GM12878 (cell line): Measurements from ENCODE around the gene ISLR. TPM values are rescaled to one million over a fixed set of nuclear protein-coding genes. Genes with fewer than 3 reads are reported as not detected.

Experiments
- ATAC-seq: fragments of 200-7000 bp; cut with Tn5 transposase; 3 replicates; pipeline ENCODE4 v1.9.1; 2020; ENCODE audit warnings: mild to moderate bottlenecking, moderate library complexity
- Bru-seq: library from RNA; stranded (reverse); fragments of 400-500 nt; gene quantifications from one replicate; lab custom pipeline; 2021; lab: Mats Ljungman, UMichigan
- BruChase-seq, 2 experiments: library from RNA; stranded (reverse); fragments of 400-500 nt; gene quantifications; one replicate each; lab custom pipeline; 2021; lab: Mats Ljungman, UMichigan
- BruUV-seq: library from RNA; stranded (reverse); fragments of 400-500 nt; replicated peaks from 2 replicates; lab custom pipeline; 2021; lab: Mats Ljungman, UMichigan
- CTCF ChIA-PET: fragments of 300-600 bp; sonication (Branson Sonifier 250); formaldehyde crosslinking; extraction: SDS; loops from one replicate; lab custom pipeline; 2021; ENCODE audit warnings: inconsistent platforms; lab: Yijun Ruan, JAX
- POLR2A ChIA-PET: fragments of 350-600 bp; formaldehyde crosslinking; extraction: SDS; loops from one replicate; lab custom pipeline; 2021; ENCODE audit warnings: inconsistent platforms; lab: Charles Lee
- RAD21 ChIA-PET: fragments of 300-600 bp; sonication (Branson Sonifier 250); formaldehyde crosslinking; loops from one replicate; lab custom pipeline; 2023; ENCODE audit warnings: antibody characterized with exemption; ENCODE audit not compliant: unreplicated experiment; lab: Charles Lee
- SMC1A ChIA-PET: fragments of 300-600 bp; sonication (Branson Sonifier 250); formaldehyde crosslinking; loops from one replicate; lab custom pipeline; 2023; ENCODE audit not compliant: unreplicated experiment, uncharacterized antibody; lab: Charles Lee
- DNase-seq: peaks from one replicate; pipeline ENCODE4 v3.0.0-alpha.2; 2011; ENCODE audit warnings: low read depth, low spot score
- FAIRE-seq: peaks from 3 replicates; lab custom pipeline; 2011; peaks lifted over from hg19 to GRCh38; lab: Jason Lieb, UNC
- H2AFZ ChIP-seq: 2 replicates; pipeline ENCODE4 v1.6.0; 2011; ENCODE audit warnings: low read depth, low read length, control low read depth; ENCODE audit not compliant: control insufficient read depth
- H3K27ac ChIP-seq: 2 replicates; pipeline ENCODE4 v1.5.1; 2011; ENCODE audit warnings: control low read depth; ENCODE audit not compliant: control insufficient read depth, insufficient read depth
- H3K27me3 ChIP-seq, 2 experiments: replicated peaks in 1 of 2; 2 replicates each; pipeline versions ENCODE4 v1.6.0 to v1.6.1; 2011; ENCODE audit warnings: low read length in 1 of 2; ENCODE audit not compliant: control insufficient read depth in 2 of 2, insufficient read depth in 2 of 2
- H3K36me3 ChIP-seq, 2 experiments: 2 replicates each; pipeline ENCODE4 v1.5.1; 2011; ENCODE audit warnings: low read length in 1 of 2; ENCODE audit not compliant: control insufficient read depth in 2 of 2, insufficient read depth in 2 of 2
- H3K4me1 ChIP-seq: 2 replicates; pipeline ENCODE4 v1.6.1; 2011; ENCODE audit warnings: mild to moderate bottlenecking, low read length, moderate library complexity, mixed read lengths; ENCODE audit not compliant: control insufficient read depth, insufficient read depth
- H3K4me2 ChIP-seq: 2 replicates; pipeline ENCODE4 v1.6.0; 2011; ENCODE audit warnings: control low read depth; ENCODE audit not compliant: control insufficient read depth, insufficient read depth
- H3K4me3 ChIP-seq: fragments of 200-600 bp; sonication (generic); 2 replicates; pipeline ENCODE4 v1.5.1; 2016
- H3K79me2 ChIP-seq: 2 replicates; pipeline ENCODE4 v1.6.0; 2011; ENCODE audit warnings: low read length; ENCODE audit not compliant: control insufficient read depth, insufficient read depth
- H3K9ac ChIP-seq: 2 replicates; pipeline ENCODE4 v1.8.0; 2011; ENCODE audit warnings: low read length, control low read depth, mixed read lengths; ENCODE audit not compliant: control insufficient read depth, insufficient read depth
- H3K9me3 ChIP-seq: replicated peaks from 3 replicates; pipeline ENCODE4 v1.5.1; 2011; ENCODE audit warnings: mild to moderate bottlenecking, low read length; ENCODE audit not compliant: control insufficient read depth, insufficient read depth
- H4K20me1 ChIP-seq: 2 replicates; pipeline ENCODE4 v1.6.0; 2011; ENCODE audit not compliant: control insufficient read depth, insufficient read depth
- EZH2 ChIP-seq: IDR thresholded peaks from 2 replicates; pipeline ENCODE4 v1.6.1; 2012; ENCODE audit warnings: low read depth, mild to moderate bottlenecking, control low read depth, inconsistent platforms, low read length, borderline replicate concordance; ENCODE audit not compliant: control insufficient read depth
- HDAC2 ChIP-seq: fragments of 200-600 bp; sonication (generic); IDR thresholded peaks from 2 replicates; pipeline ENCODE4 v1.6.1; 2017
- HDAC6 ChIP-seq: fragments of 200-600 bp; sonication (generic); IDR thresholded peaks from one replicate; pipeline ENCODE4 v1.8.0; 2017; ENCODE audit warnings: antibody characterized with exemption; ENCODE audit not compliant: unreplicated experiment
- MEF2A ChIP-seq: IDR thresholded peaks from 2 replicates; pipeline ENCODE4 v1.6.1; 2011; ENCODE audit warnings: low read depth, mild to moderate bottlenecking, low read length, moderate library complexity; ENCODE audit not compliant: insufficient read depth
- MXI1 ChIP-seq: fragments of 150-350 bp; IDR thresholded peaks from 2 replicates; pipeline ENCODE4 v1.6.1; 2011; ENCODE audit warnings: low read depth, mild to moderate bottlenecking, inconsistent platforms, low read length, improper control_type of control experiment
- NRF1 ChIP-seq: conservative IDR thresholded peaks from 2 replicates; pipeline ENCODE4 v1.6.1; 2011; ENCODE audit warnings: mild to moderate bottlenecking, low read depth, low read length, improper control_type of control experiment
- ZNF217 ChIP-seq: fragments of 450-650 bp; IDR thresholded peaks from 2 replicates; pipeline ENCODE4 v1.6.1; 2017; ENCODE audit warnings: antibody characterized with exemption, mild to moderate bottlenecking
- ZNF592 ChIP-seq: fragments of 450-650 bp; IDR thresholded peaks from 2 replicates; pipeline ENCODE4 v1.6.1; 2017; ENCODE audit warnings: mild to moderate bottlenecking, moderate library complexity
- WGBS: methylation state at CpG from one replicate; pipeline ENCODE4 v1.1.6; 2016; ENCODE audit warnings: low lambda C conversion rate; ENCODE audit not compliant: insufficient replicate concordance, insufficient coverage; ENCODE audit errors: missing lambda C conversion rate; 5-methylcytosine and 5-hydroxymethylcytosine counted together
- in situ Hi-C: fragments of 300-500 bp; cut with MboI; formaldehyde crosslinking; loops from 9 replicates; pipeline ENCODE4 v1.14.3; 2018; ENCODE audit warnings: mixed read lengths
- intact Hi-C: fragments of 100-400 bp; cut with micrococcal nuclease; formaldehyde crosslinking; loops from one replicate; pipeline ENCODE4 v1.14.2; 2022; ENCODE audit not compliant: unreplicated experiment
- long read RNA-seq, 2 experiments: library from polyadenylated mRNA; unstranded; transcript quantifications; one replicate each; pipeline ENCODE4 v2.0.0, GENCODE V29; 2019 to 2020
- polyA minus RNA-seq, 3 experiments: library from RNA; depleted of rRNA, polyadenylated mRNA; stranded (reverse); fragments of >200 nt; gene quantifications; 2 replicates each; pipeline ENCODE4 v1.2.3, GENCODE V29; 2011
- polyA plus RNA-seq, 11 experiments: library from polyadenylated mRNA; depleted of rRNA in 4 of 11; unstranded in 6 of 11; stranded (reverse) in 5 of 11; fragments of >200 nt; fragmentation: Nextera tagmentation in 4 of 11; fragmentation: Illumina TruSeq in 1 of 11; extraction: Ambion mirVana in 4 of 11; extraction: Trizol in 1 of 11; gene quantifications; 1 replicate in 1 of 11; 2 replicates in 10 of 11; pipeline versions ENCODE4 v1.2.1 to v1.2.3, GENCODE V29; 2011 to 2016; ENCODE audit warnings: inconsistent platforms in 2 of 11, missing spikeins in 2 of 11, low read depth in 1 of 11
- total RNA-seq, 4 experiments: library from RNA; depleted of rRNA in 3 of 4; stranded (reverse); fragments of >200 nt in 3 of 4; fragmentation: Illumina TruSeq in 1 of 4; extraction: Trizol in 1 of 4; gene quantifications; 2 replicates each; pipeline versions ENCODE4 v1.2.1 to v1.2.3, GENCODE V29; 2013 to 2021

Gene ISLR
- total RNA-seq (2013; cell fraction: nucleolus; rRNA removed): not detected in 2 replicates
- total RNA-seq (2014; rRNA removed): 0.62 and 1.1 TPM in 2 replicates
- 0.28 and 0.45 TPM in 2 replicates for total RNA-seq (2014; rRNA removed; fragmentation: Illumina TruSeq; extraction: Trizol)
- 1.3 and 1.7 TPM in 2 replicates for total RNA-seq (2021)
- 0.29 TPM for polyA plus RNA-seq (2011; ENCODE audit: low read depth)
- polyA plus RNA-seq (2011; rRNA removed): 0.03 TPM in 1 of 2 replicates, not detected in the other
- polyA plus RNA-seq (2011; cell fraction: cytosol; rRNA removed): 0.03 and 0.09 TPM in 2 replicates
- polyA plus RNA-seq (2011; cell fraction: nucleus; rRNA removed): 0.16 TPM in 1 of 2 replicates, not detected in the other
- polyA plus RNA-seq (2012): 0.53 and 0.81 TPM in 2 replicates
- 0.16 and 0.46 TPM in 2 replicates for polyA plus RNA-seq (2014; fragmentation: Illumina TruSeq; extraction: Trizol)
- polyA plus RNA-seq (2014; fragmentation: Nextera tagmentation; extraction: Ambion mirVana): under 1 TPM; 0.05 to 0.13 TPM
- polyA plus RNA-seq (2014; rRNA removed): 0.92 and 1.1 TPM in 2 replicates
- 1 to 10 TPM in 1 of 2 experiments, under 1 TPM in 1; 0.91 to 1.8 TPM for polyA plus RNA-seq (2016; fragmentation: Nextera tagmentation; extraction: Ambion mirVana)
- polyA minus RNA-seq (2011; rRNA and poly(A)+ RNA removed): not detected in 2 replicates
- not detected in 2 replicates for polyA minus RNA-seq (2011; cell fraction: cytosol; rRNA and poly(A)+ RNA removed)
- not detected in 2 replicates for polyA minus RNA-seq (2011; cell fraction: nucleus; rRNA and poly(A)+ RNA removed)
- not detected for Bru-seq, nascent RNA
- not detected for BruChase-seq, experiment 1, labeled RNA remaining after a 6-hour chase
- BruChase-seq, experiment 2, labeled RNA remaining after a 2-hour chase: not detected
- long read RNA-seq, experiment 1: 0 reads
- long read RNA-seq, experiment 2: 0 reads

- RAD21 ChIA-PET: no interaction called here
- ATAC-seq: no peak
- no peak within 1 kb of the TSS for H3K4me3 ChIP-seq
- H2AFZ ChIP-seq: peak within 1 kb of the TSS; percentile 23; the same call in 1 of the 2 replicates
- POLR2A ChIA-PET: no interaction called here
- peaks cover 13% of the 10 kb centered on the region for H3K4me1 ChIP-seq
- TF ChIP-seq HDAC6 (no peak), EZH2 (no peak), HDAC2 (no peak), NRF1 (no peak), ZNF592 (no peak), MXI1 (no peak), ZNF217 (no peak), MEF2A (no peak)
- TF ChIP-seq, all 136 proteins: peak for 0
- in situ Hi-C loops (no loop called here), intact Hi-C loops (no loop called here)
- H3K9me3 ChIP-seq: no peaks in the 10 kb centered on the region
- no peak for DNase-seq
- no peaks in the 10 kb centered on the region for H3K36me3 ChIP-seq
- H3K4me2 ChIP-seq: no peak within 1 kb of the TSS
- no TSS peak for BruUV-seq
- no peak for FAIRE-seq
- H4K20me1 ChIP-seq: no peaks in the 10 kb centered on the region
- H3K27me3 ChIP-seq: no peaks in the 10 kb centered on the region
- WGBS: 63% methylated on average over 20 of the region's 20 CpGs
- ChIA-PET SMC1A (no interaction called here), CTCF (interaction anchor here (0.9 kb wide), 1 partner anchor 12 kb away, joined by 3 read pairs; no protein-coding TSS in a partner anchor)
- H3K27ac ChIP-seq: no peak within 1 kb of the TSS
- H3K9ac ChIP-seq: no peak within 1 kb of the TSS; the same call in 1 of the 2 replicates
- H3K79me2 ChIP-seq: no peaks in the 10 kb centered on the region
Observed at GRCh38 chr15:74173380-74174218, at the start of gene ISLR. ISLR (plus strand) TSS chr15:74173710; CDS start chr15:74174859, 1,149 bp downstream.
